Right forelimb (tissue), 1 donor: ENCODE measurements around the gene TNC.
"Not testable (repeated sequence)": the region's sequence is repeated elsewhere in the genome, so short reads cannot be mapped to it uniquely, and the experiment has no call there.

Experiments used
- DNase-seq: peaks from one replicate; pipeline ENCODE4 v3.0.0-alpha.2; 2018

TNC gene

DNA sequence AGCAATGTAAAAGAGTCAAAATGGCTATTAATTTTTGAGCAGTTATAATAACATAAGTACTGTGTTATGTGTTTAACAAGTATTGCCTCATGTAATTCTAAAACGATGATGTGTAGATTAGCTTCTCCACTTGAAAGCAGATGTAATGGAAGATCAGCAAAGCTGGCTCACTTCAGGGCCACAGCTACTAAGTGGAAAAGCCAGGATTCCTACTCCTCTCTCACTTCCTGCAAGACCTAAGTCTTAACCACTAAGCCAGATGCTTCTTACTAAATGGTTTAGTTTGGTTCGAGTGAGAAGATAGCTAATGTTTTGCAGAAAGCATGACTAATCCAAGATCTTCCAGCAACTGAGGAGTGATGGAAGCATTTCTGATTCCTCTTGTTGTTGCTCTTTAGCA is 15.7 kb upstream of the TNC start:
- DNase-seq = no peak

GRCh38 chr9:115132648-115133047 is 14.7 kb upstream of the TNC start:
- DNase-seq = no peak

GRCh38 chr9:115130176-115130575 is 12.2 kb upstream of the TNC start:
- no peak for DNase-seq

DNA sequence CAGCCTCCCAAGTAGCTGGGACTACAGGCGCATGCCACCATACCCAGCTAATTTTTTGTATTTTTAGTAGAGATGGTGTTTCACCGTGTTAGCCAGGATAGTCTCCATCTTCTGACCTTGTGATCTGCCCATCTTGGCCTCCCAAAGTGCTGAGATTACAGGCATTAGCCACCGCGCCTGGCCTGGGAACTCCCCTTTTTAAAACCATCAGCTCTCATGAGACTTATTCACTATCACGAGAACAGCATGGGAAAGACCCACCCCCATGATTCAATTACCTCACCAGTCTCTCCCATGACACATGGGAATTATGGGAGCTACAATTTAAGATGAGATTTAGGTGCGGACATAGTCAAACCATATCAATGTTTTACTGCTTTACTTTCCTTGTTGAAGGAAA is 10.8 kb upstream of the TNC start:
- DNase-seq = not testable (repeated sequence)

DNA sequence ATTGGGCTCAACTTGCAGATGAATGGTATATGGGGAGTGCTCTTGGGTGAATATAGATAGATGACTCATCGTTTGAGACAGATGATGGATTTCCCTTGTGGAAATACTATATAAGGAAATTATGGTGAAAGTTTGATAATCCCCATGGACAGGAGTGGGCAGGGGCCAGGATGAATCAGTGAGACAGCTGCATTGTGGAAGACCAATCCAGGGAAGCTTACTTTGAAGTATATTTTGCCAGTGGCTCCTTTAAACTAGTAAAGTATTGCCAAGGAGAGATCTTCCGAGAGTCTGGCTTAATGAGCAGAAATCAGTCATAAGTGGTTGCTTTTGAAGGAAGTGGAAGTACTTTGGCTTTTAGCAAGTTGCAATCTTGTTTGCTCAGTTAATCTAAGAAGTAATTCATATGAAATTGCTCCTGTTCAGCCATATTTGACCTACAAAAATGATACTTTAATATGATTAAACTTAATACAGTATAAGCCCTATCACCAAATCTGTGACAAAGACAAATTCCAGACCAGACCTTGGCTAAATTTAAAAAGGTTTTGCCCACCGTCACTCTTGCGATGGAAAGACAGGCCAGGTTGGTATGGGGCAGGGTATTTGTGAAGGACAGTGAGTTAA is 9.3 kb upstream of the TNC start:
- DNase-seq = no peak

DNA sequence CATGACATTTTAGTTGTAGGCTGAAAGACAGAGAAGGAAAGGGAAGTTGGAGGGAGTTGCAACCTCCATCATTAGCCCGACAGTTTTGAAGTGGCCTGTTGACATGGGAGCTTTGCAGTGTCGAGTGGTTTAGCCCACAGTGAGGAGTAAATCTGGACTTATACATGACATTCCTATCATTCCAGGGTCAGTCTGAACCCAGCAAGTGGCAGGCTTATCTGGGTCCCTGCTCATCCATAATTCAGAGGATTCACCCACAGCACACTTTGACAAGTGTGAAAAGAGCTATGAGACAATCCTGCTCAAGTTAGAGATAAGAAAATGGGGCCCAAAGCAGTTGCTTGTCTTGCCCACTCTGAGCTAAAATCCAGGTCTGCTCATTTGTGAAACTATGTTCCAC is 8.4 kb upstream of the TNC start:
- no peak for DNase-seq

DNA sequence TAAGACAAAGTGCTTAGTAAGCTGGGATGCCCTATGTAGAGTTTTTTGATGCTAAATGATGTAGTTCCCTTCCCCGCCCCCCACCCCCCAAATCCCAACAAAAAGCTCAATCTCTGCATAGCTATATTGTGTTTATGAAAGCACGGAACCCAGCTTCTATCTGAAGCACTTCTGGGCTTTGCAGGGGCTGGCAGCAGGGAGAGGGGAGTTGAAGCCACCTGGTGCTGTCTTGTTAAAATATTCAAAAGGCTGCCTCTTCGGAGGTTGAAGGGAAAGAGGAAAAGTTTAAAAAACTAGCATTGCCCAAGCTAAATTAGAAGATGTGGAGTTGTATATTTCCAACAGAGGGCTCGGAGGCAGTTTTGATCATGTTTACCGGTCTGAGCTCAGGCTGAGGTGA is 5.0 kb upstream of the TNC start:
- DNase-seq = no peak

- DNase-seq = no peak
Observed at GRCh38 chr9:115121181-115121580, 3.2 kb upstream of the TNC start.

DNA sequence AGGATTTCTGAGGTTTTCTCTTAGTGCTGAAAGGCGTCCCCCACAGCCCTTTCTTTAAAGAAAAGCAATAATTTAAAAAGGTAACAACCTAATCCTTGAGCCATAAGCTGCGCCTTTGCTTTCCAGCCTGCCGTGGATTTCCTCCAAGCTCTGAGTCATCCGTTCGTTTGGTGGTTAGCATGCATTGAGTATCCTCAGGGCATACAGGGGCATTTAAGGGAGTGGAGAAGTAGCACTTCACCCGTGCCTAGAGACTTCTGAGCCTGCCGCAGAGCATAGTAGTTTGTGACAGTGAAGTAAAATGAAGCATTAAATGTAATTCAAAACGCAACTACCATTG is 892 bp upstream of the TNC start:
- DNase-seq = peak; percentile 82

DNA sequence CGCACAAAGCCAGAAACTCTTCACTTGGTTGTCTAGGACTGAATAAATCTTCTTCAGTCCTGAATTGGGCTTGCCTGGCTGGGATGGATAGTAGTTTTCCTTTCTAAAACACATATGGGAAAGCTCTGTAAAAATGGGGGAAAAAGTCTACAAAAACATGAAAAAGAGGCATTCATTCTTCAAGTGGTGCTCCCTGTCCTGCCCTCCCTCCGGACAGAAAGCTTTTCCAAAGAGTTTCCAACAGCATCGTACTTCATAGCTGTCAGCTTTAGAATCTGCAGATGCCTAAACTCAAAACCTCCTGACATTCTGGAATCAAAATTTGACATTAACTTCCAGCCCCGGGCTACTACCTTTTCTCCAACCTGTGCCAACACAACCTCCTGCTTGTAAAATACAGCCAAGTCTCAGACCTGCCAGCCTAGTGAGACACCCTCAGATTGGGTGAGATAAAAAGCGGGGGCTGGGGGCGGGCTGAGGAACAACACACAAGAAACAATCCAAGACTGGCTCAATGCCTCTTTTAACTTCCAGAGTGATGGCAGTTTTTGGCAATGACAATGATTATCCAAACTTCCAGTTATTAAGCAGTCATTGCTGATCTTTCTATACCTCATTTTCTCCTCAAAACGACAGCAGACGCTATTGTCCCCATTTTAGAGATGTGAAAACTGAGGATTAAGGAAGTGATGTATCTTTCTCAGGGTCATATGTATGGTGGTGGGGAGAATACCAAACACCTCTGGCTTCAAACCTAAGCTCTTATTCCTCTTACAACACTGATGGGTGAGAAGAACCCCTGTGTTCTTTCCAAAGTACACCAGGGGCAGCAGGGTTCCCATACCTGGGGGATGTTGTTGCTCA is 1.3 kb downstream of the TNC start:
- DNase-seq = no peak

- DNase-seq = no peak
Observed at GRCh38 chr9:115115924-115116323, 2.0 kb downstream of the TNC start.

- DNase-seq = no peak
Observed at GRCh38 chr9:115115117-115115880, 2.7 kb downstream of the TNC start.

GRCh38 chr9:115114546-115114945 is 3.4 kb downstream of the TNC start:
- no peak for DNase-seq

DNA sequence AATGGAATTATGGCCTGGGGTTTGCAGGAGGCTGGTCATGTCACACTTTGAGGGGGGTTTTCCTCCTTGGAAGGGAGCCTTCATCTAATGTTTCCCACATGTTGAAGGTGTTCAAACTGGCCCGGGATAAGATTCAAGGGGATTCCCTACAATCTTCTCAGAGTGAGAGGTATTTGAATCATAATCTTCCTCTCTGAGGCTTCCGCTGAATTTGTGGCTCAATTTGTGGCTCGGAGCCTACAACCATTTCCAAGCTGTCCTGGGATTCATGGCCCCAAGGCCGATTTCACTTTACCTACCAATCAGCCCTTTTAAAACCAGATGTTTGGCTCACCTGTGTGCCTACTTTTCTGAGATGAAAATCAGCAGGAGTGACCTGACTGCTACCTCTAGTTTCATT is 3.9 kb downstream of the TNC start:
- DNase-seq = no peak

DNA sequence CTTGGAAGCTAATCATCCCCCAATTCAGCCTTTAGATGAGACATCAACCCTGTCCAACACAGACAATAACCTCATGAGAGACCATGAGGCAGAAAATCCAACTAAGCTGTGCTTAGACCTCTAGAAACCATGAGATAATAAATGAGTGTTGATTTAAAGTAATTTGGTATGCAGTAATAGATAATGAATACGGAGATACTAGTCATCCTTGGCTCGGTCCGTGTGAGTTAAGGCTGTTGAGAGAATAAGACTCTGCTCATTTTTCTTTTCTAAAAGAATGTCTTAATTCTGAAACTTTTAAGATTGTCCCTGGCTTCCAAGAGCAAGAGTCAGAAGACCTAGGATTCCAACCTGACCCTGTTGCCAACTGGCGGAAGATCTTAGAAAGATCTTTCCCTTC is 6.1 kb downstream of the TNC start:
- no peak for DNase-seq

- no peak for DNase-seq
Observed at GRCh38 chr9:115109486-115109885, 8.5 kb downstream of the TNC start.

DNA sequence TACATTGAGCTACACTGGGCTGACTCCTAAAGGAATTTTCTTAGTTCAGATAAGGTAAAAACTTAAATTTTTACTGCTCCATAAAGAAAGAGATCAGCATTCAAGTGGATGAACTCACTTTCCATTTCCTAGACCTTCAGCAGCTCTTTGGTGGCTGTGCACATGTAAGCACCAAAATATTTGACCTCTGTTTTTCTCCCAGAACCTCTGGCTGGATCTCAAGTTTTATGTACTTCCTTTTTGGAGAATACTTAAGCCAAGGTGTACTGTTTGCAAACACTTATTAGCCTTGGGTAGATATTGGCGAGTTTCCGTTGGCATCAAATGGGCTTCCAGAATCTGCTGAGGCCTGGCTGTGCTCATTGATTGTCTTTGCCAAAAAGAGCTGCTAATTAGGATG is 10.3 kb downstream of the TNC start:
- DNase-seq = no peak

DNA sequence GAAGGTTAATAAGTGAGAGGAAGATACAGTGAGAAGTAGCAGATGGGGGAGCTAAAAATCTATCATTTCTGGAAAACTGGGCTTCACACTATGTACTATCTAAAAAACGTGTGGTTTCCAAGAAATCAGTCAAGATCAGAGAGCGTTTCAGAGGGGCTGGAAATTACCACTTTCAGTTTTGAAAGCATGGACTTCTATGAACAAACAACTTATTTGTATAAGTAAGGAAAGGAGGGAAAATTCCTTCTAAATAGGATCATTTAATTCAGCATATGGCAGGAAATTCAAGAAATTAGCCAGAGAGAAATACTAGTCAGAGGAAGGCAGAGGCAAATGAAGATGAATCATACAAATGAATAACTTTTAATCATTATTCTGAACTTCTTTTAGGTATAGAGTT is 11.3 kb downstream of the TNC start:
- no peak for DNase-seq

GRCh38 chr9:115106001-115106400 is 12.0 kb downstream of the TNC start:
- DNase-seq = no peak

- DNase-seq = no peak
Observed at GRCh38 chr9:115104908-115105307, 13.0 kb downstream of the TNC start.

- DNase-seq = no peak
Observed at GRCh38 chr9:115103746-115104477, 14.0 kb downstream of the TNC start.

GRCh38 chr9:115099901-115100300 is 18.1 kb downstream of the TNC start:
- DNase-seq = no peak

GRCh38 chr9:115098226-115098965 is 19.6 kb downstream of the TNC start:
- no peak for DNase-seq
